ENCODE measurements around the gene FAM163B. TPM values are rescaled to one million over a fixed set of nuclear protein-coding genes. Genes with fewer than 3 reads are reported as not detected.

The FAM163B gene
- total and polyA plus RNA-seq, 2 of the 8 experiments (the other 6 are each of a cell fraction or from before 2014, with no cell fraction given) = 0.63 to 1.0 TPM

DNA sequence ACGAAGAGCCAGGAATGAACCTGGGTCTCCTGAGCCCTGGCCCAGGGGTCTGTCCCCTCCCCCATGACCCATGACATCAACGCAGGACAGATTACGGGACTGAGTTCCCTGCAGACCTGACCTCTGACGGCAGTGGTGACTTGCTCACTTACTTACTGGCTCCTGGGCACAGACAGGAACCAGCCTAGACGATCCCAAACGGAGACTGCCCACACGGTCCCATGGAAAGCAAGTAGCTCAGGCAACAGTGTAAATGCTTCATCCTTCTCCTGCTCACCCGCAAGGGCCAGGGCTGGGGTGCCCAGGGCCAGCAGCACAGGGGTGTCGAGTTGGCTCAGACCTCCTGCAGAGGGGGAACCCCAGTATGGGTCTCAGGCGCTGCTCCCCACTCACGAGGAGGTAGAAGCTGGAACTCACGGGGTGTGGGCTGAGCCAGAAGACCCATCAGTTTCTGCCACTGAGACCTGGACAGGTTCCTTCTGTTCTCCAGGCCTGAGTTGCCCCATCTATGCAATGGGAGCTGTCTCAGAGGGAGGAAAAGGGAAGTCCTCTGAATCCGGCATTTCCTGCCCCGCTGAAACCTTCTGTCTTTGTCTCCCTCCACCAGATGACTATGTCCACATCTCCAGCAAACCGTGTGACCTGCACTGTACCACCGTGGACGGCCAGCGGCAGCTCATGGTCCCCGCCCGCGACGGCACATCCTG, 69.0 kb downstream of the FAM163B start:
- Histone ChIP-seq H3K9me3 (ENCODE audit: insufficient read depth in 2 of 2, low read depth in 1 of 2, low read length in 1 of 2) (no peaks in the 10 kb centered on the region), H2AK5ac (ENCODE audit: low read depth, low read length) (no peak overlapping the region), H3K4ac (replicated peaks; ENCODE audit: insufficient read length, low read depth, low read length) (no peak overlapping the region), H3K4me2 (ENCODE audit: insufficient read depth in 1 of 2, low read depth in 2 of 2, low read length in 2 of 2) (no peak overlapping the region; a peak in 1 of 4 replicates), H2BK12ac (ENCODE audit: low read depth, low read length) (no peak overlapping the region; the same call in 1 of the 2 replicates), H4K5ac (ENCODE audit: insufficient read length, low read depth, low read length) (no peak overlapping the region), H4K8ac (ENCODE audit: extremely low read depth, insufficient read depth, low read length) (peak overlapping the region; percentile 22; the same call in 1 of the 2 replicates), H3K23me2 (ENCODE audit: low read depth, low read length) (no peaks in the 10 kb centered on the region), H3K36me3 (ENCODE audit: control insufficient read depth in 2 of 4, insufficient read depth in 4 of 4, low read length in 3 of 4) (no peaks in the 10 kb centered on the region), H3K27me3 (replicated peaks in 1 of 4; ENCODE audit: control insufficient read depth in 3 of 4, extremely low read depth in 1 of 4, insufficient read depth in 3 of 4, low read length in 3 of 4) (peaks cover 0 to 9% (median 7%) of the 10 kb centered on the region in 4 experiments; a peak in 3 of 7 replicates), H2BK120ac (replicated peaks; ENCODE audit: low read depth, low read length) (peak overlapping the region; percentile 2), H3K79me2 (ENCODE audit: control insufficient read depth in 1 of 2, insufficient read depth in 2 of 2, low read length in 2 of 2) (no peaks in the 10 kb centered on the region), H2BK20ac (ENCODE audit: low read length) (peak overlapping the region; percentile 92; the same call in 1 of the 2 replicates), H2BK5ac (ENCODE audit: low read depth, low read length) (peak overlapping the region; percentile 45; the same call in 1 of the 2 replicates), H3K27ac (ENCODE audit: low read depth, low read length) (no peak overlapping the region), H3K56ac (replicated peaks; ENCODE audit: insufficient read length, low read depth, low read length) (no peak overlapping the region), H3K4me1 (replicated peaks in 1 of 4; ENCODE audit: control insufficient read depth in 3 of 4, insufficient read depth in 4 of 4, low read length in 3 of 4) (peaks cover 0 to 30% (median 16%) of the 10 kb centered on the region in 4 experiments; a peak in 5 of 7 replicates), H3K18ac (ENCODE audit: extremely low read depth, low read length) (no peak overlapping the region), H3K4me3 (ENCODE audit: extremely low read depth in 1 of 4, insufficient read depth in 2 of 4, low read depth in 3 of 4, low read length in 4 of 4) (no peak overlapping the region), H4K91ac (replicated peaks; ENCODE audit: insufficient read length, low read length) (peak overlapping the region; percentile 87), H3K14ac (ENCODE audit: insufficient read length) (no peak overlapping the region), H2BK15ac (ENCODE audit: low read length) (0 out of 2 replicates have a peak overlapping the region, but pooled peaks have one; percentile 18), H3K23ac (ENCODE audit: insufficient read length) (no peak overlapping the region), H2AFZ (ENCODE audit: low read length) (0 out of 2 replicates have a peak overlapping the region, but pooled peaks have one; percentile 66), H4K20me1 (replicated peaks in 1 of 2; ENCODE audit: control insufficient read depth in 1 of 2, insufficient read depth in 2 of 2, low read length in 2 of 2) (no peaks in the 10 kb centered on the region), H3K9ac (replicated peaks in 1 of 4; ENCODE audit: extremely low read depth in 1 of 4, low read depth in 3 of 4, low read length in 3 of 4) (no peak overlapping the region), H3K79me1 (ENCODE audit: low read depth, low read length) (no peaks in the 10 kb centered on the region)
- WGBS, 2 experiments (ENCODE audit: extremely low coverage in 1 of 2, insufficient coverage in 1 of 2, insufficient read length in 1 of 2, insufficient replicate concordance in 2 of 2, low coverage in 1 of 2, low lambda C conversion rate in 2 of 2, missing lambda C conversion rate in 1 of 2) = 83% methylated on average over 22 of the region's 22 CpGs; no CpG with 5 or more reads in 1 of the 2 experiments
- ChIA-PET POLR2A (ENCODE audit: partially characterized antibody) (interaction anchor here (0.7 to 2.8 kb wide), 5 partner anchors 12 to 194 kb away, joined by 3 to 11 read pairs (median 3); no protein-coding TSS in a partner anchor), CTCF (ENCODE audit: partially characterized antibody) (interaction anchor here (0.6 to 4.2 kb wide), 34 partner anchors 8 to 393 kb away, joined by 3 to 26 read pairs (median 5); no protein-coding TSS in a partner anchor)
- FAIRE-seq = no peak
- no peak for DNase-seq (ENCODE audit: low read depth in 1 of 2, low spot score in 2 of 2)
- TF ChIP-seq POU5F1 (IDR thresholded peaks at IDR 0.05; ENCODE audit: low read depth, low read length) (no peak), CHD2 (IDR thresholded peaks at IDR 0.05; ENCODE audit: low read length) (no peak), HDAC2 (IDR thresholded peaks at IDR 0.05; ENCODE audit: borderline replicate concordance in 1 of 2, low read depth in 2 of 2, low read length in 2 of 2) (no peak), SIX5 (IDR thresholded peaks at IDR 0.05; ENCODE audit: low read depth, low read length) (no peak), YY1 (IDR thresholded peaks at IDR 0.05; ENCODE audit: low read depth, low read length) (no peak)

Data from H1 (cell line).